DOHH2 (cell line): ENCODE results near the gene TUFM.

Experiments used
- H3F3A ChIP-seq: fragments of 200-600 bp; sonication (generic), shearing (Covaris generic); 2 replicates; pipeline ENCODE4 v1.6.0; 2016; ENCODE audit warnings: antibody characterized with exemption, mild to moderate bottlenecking; ENCODE audit not compliant: control insufficient read depth, insufficient read depth
- H3K27ac ChIP-seq: fragments of 200-600 bp; sonication (generic); 2 replicates; pipeline ENCODE4 v1.5.1; 2014; ENCODE audit warnings: low read depth, mild to moderate bottlenecking, low read length, moderate library complexity
- H3K27me3 ChIP-seq: fragments of 200-600 bp; sonication (generic); 2 replicates; pipeline ENCODE4 v1.6.1; 2014; ENCODE audit warnings: mild to moderate bottlenecking, low read length, mixed read lengths; ENCODE audit not compliant: control insufficient read depth
- H3K36me3 ChIP-seq: fragments of 200-600 bp; sonication (generic); 2 replicates; pipeline ENCODE4 v1.6.1; 2014; ENCODE audit warnings: mild to moderate bottlenecking, low read length, moderate library complexity, mixed read lengths; ENCODE audit not compliant: control insufficient read depth
- H3K4me1 ChIP-seq: fragments of 200-600 bp; sonication (generic); 2 replicates; pipeline ENCODE4 v1.6.1; 2014; ENCODE audit warnings: mild to moderate bottlenecking, low read length, mixed read lengths; ENCODE audit not compliant: control insufficient read depth
- H3K4me2 ChIP-seq: fragments of 200-600 bp; sonication (generic); 2 replicates; pipeline ENCODE4 v1.6.0; 2014; ENCODE audit warnings: mild to moderate bottlenecking, low read length, moderate library complexity
- H3K4me3 ChIP-seq: fragments of 200-600 bp; sonication (generic); 2 replicates; pipeline ENCODE4 v1.5.1; 2014; ENCODE audit warnings: mild to moderate bottlenecking, low read length, mixed read lengths
- H3K79me2 ChIP-seq: fragments of 200-600 bp; sonication (generic); 2 replicates; pipeline ENCODE4 v1.6.1; 2014; ENCODE audit warnings: mild to moderate bottlenecking, low read length, mixed read lengths; ENCODE audit not compliant: control insufficient read depth
- H3K9me2 ChIP-seq: fragments of 200-600 bp; sonication (generic); replicated peaks from 2 replicates; pipeline ENCODE4 v1.6.1; 2014; ENCODE audit warnings: mild to moderate bottlenecking, low read length, mixed read lengths; ENCODE audit not compliant: control insufficient read depth
- H3K9me3 ChIP-seq: fragments of 200-600 bp; sonication (generic); 2 replicates; pipeline ENCODE4 v1.6.1; 2014; ENCODE audit warnings: antibody characterized with exemption, low read length, mixed read lengths; ENCODE audit not compliant: control insufficient read depth, insufficient read depth
- H4K20me1 ChIP-seq: fragments of 200-600 bp; sonication (generic); 2 replicates; pipeline ENCODE4 v1.6.0; 2014; ENCODE audit warnings: low read depth, mild to moderate bottlenecking, antibody characterized with exemption, low read length, moderate library complexity; ENCODE audit not compliant: control insufficient read depth, insufficient read depth
- EZH2phosphoT487 ChIP-seq: fragments of 200-600 bp; sonication (generic); IDR thresholded peaks from 2 replicates; pipeline ENCODE4 v1.6.1; 2017; ENCODE audit warnings: borderline replicate concordance, mild to moderate bottlenecking, antibody characterized with exemption, low read length, moderate library complexity, mixed read lengths
- TF ChIP-seq, protein P1 (sequence below): fragments of 200-600 bp; sonication (generic); IDR thresholded peaks from one replicate; pipeline ENCODE4 v1.5.1; 2014; ENCODE audit warnings: antibody characterized with exemption, mild to moderate bottlenecking, low read depth, low read length; ENCODE audit not compliant: poor library complexity, severe bottlenecking

The TUFM gene

DNA sequence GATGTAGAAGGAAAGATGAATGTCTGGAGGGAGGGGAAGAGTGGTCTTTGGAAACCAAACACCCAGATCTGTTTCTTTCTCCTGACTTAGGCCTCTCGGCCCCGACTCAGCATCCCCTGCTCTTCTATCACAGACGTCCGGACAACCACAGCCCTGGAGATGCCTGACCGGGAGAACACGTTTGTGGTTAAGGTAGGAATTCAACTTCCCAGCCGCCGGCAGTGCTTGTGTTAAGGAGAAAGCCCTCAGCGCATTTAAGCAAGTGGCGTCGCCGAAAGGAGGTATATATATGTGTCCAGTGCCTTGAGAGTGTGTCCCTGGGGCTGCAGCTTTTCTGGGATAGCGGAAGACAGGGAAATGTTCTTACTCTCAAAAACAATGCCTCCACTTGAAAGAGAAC, 21.1 kb upstream of the TUFM start:
- no peaks in the 10 kb centered on the region for H3F3A ChIP-seq
- H3K9me2 ChIP-seq, result no peaks in the 10 kb centered on the region
- H3K27me3 ChIP-seq, result no peaks in the 10 kb centered on the region
- no peak overlapping the region for H3K27ac ChIP-seq
- H3K36me3 ChIP-seq, result peaks cover 40% of the 10 kb centered on the region
- H4K20me1 ChIP-seq, result no peaks in the 10 kb centered on the region
- H3K4me2 ChIP-seq, result no peak overlapping the region
- no peaks in the 10 kb centered on the region for H3K9me3 ChIP-seq
- peaks cover 49% of the 10 kb centered on the region for H3K79me2 ChIP-seq
- peaks cover 19% of the 10 kb centered on the region for H3K4me1 ChIP-seq
- no peak for TF ChIP-seq EZH2phosphoT487
- TF ChIP-seq, protein P1, sequence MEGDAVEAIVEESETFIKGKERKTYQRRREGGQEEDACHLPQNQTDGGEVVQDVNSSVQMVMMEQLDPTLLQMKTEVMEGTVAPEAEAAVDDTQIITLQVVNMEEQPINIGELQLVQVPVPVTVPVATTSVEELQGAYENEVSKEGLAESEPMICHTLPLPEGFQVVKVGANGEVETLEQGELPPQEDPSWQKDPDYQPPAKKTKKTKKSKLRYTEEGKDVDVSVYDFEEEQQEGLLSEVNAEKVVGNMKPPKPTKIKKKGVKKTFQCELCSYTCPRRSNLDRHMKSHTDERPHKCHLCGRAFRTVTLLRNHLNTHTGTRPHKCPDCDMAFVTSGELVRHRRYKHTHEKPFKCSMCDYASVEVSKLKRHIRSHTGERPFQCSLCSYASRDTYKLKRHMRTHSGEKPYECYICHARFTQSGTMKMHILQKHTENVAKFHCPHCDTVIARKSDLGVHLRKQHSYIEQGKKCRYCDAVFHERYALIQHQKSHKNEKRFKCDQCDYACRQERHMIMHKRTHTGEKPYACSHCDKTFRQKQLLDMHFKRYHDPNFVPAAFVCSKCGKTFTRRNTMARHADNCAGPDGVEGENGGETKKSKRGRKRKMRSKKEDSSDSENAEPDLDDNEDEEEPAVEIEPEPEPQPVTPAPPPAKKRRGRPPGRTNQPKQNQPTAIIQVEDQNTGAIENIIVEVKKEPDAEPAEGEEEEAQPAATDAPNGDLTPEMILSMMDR, result no peak
- H3K4me3 ChIP-seq, result no peak overlapping the region

DNA sequence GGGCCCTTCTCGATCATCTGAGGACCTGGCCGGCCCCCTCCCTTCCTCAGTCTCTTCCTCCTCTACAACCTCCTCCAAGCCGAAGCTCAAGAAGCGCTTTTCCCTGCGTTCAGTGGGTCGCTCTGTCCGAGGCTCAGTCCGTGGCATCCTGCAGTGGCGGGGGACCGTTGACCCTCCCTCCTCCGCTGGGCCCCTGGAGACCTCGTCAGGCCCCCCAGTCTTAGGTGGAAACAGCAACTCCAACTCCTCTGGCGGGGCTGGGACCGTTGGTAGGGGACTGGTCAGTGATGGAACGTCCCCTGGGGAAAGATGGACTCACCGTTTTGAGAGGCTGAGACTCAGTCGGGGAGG, 20.3 kb upstream of the TUFM start:
- peaks cover 36% of the 10 kb centered on the region for H3K36me3 ChIP-seq
- no peak for TF ChIP-seq EZH2phosphoT487
- TF ChIP-seq, protein P1, result no peak
- no peaks in the 10 kb centered on the region for H3K27me3 ChIP-seq
- H4K20me1 ChIP-seq, result no peaks in the 10 kb centered on the region
- no peak overlapping the region for H3K4me2 ChIP-seq
- H3K4me1 ChIP-seq, result peaks cover 24% of the 10 kb centered on the region
- no peaks in the 10 kb centered on the region for H3K9me2 ChIP-seq
- no peaks in the 10 kb centered on the region for H3K9me3 ChIP-seq
- H3K4me3 ChIP-seq, result no peak overlapping the region
- peaks cover 56% of the 10 kb centered on the region for H3K79me2 ChIP-seq
- H3K27ac ChIP-seq, result no peak overlapping the region
- peaks cover 2% of the 10 kb centered on the region; the same call in 1 of the 2 replicates for H3F3A ChIP-seq

DNA sequence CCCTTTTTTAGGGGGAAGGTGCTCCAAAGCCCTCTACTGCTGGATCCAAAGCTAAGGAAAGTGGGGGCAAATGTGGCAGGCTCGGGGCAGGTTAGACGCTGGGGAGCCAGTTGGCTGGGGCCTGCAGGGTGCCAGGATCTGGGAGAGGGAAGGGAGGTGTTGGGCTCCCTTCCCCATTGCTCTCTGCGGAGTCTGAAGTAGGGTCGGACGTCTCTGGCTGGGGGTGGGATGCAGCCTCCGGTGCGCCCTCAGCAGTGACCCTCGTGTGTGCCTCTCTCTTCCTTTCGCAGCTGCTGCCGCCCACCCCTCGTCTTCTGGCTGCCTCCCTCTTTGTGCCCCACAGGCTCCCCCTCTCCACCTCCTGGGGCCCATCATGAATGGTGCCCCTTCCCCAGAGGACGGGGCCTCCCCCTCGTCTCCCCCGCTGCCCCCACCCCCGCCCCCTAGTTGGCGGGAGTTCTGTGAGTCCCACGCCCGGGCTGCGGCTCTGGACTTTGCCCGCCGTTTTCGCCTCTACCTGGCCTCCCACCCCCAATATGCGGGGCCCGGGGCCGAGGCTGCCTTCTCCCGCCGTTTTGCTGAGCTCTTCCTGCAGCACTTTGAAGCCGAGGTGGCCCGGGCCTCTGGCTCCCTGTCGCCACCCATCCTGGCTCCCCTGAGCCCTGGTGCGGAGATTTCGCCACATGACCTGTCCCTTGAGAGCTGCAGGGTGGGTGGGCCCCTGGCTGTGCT, 19.7 kb upstream of the TUFM start:
- Histone ChIP-seq H3K36me3 (peaks cover 35% of the 10 kb centered on the region), H3K4me2 (no peak overlapping the region), H3K4me3 (no peak overlapping the region), H3K9me3 (no peaks in the 10 kb centered on the region), H3K27me3 (no peaks in the 10 kb centered on the region), H3K79me2 (peaks cover 56% of the 10 kb centered on the region), H3K4me1 (peaks cover 24% of the 10 kb centered on the region), H4K20me1 (no peaks in the 10 kb centered on the region), H3K9me2 (no peaks in the 10 kb centered on the region), H3F3A (peaks cover 2% of the 10 kb centered on the region; the same call in 1 of the 2 replicates), H3K27ac (no peak overlapping the region)
- TF ChIP-seq, protein P1, result no peak
- no peak for TF ChIP-seq EZH2phosphoT487
